Daoy (cell line): ENCODE results near the gene CNTFR. TPM values are rescaled to one million over a fixed set of nuclear protein-coding genes. Genes with fewer than 3 reads are reported as not detected.
A peak's percentile ranks its signal among the peaks of the same experiment; 100 is the strongest.

ENCODE experiments used
- DNase-seq: peaks from one replicate; pipeline ENCODE4 v3.0.0-alpha.2; 2015; ENCODE audit warnings: low read depth
- total RNA-seq: library from RNA; depleted of rRNA; stranded (reverse); fragments of >200 nt; shearing (Covaris generic); gene quantifications from 2 replicates; pipeline ENCODE4 v1.2.3, GENCODE V29; 2014; rRNA removed

Gene CNTFR
- total RNA-seq, 1 experiment from 2014 or later: not detected

GRCh38 chr9:34507966-34508365, 81.6 kb downstream of the CNTFR start:
- DNase-seq: no peak

- no peak for DNase-seq
These were observed 82.0 kb downstream of the CNTFR start for GRCh38 chr9:34507556-34507955.

GRCh38 chr9:34506623-34507022, 82.9 kb downstream of the CNTFR start:
- DNase-seq: no peak

GRCh38 chr9:34505370-34506120, 84.0 kb downstream of the CNTFR start:
- DNase-seq: no peak

- DNase-seq: no peak
These were observed 86.1 kb downstream of the CNTFR start for GRCh38 chr9:34503406-34503805.

- DNase-seq: no peak
These were observed 86.6 kb downstream of the CNTFR start for GRCh38 chr9:34502891-34503290.

GRCh38 chr9:34502471-34502870, 87.1 kb downstream of the CNTFR start:
- no peak for DNase-seq

- DNase-seq: peak; percentile 41
These were observed 87.6 kb downstream of the CNTFR start for GRCh38 chr9:34501889-34502425.

Other genes with a start within 250 kb of the CNTFR start
- gene MYORG, start 212.8 kb downstream of the CNTFR start, total RNA-seq: 0.36 and 0.86 TPM in 2 replicates
- gene FAM219A, start 131.2 kb downstream of the CNTFR start, total RNA-seq: 14.9 and 16.2 TPM in 2 replicates
- gene DNAI1, start 130.9 kb downstream of the CNTFR start, total RNA-seq: not detected in 2 replicates
- 0.24 and 1.9 TPM in 2 replicates for gene ENHO, start 66.7 kb downstream of the CNTFR start, total RNA-seq
- gene RPP25L, start 22.4 kb upstream of the CNTFR start, total RNA-seq: 22.0 and 30.8 TPM in 2 replicates
- 99.6 and 157 TPM in 2 replicates for gene DCTN3, start 30.8 kb upstream of the CNTFR start, total RNA-seq
- not detected in 2 replicates for gene ARID3C, start 39.3 kb upstream of the CNTFR start, total RNA-seq
- 72.3 and 88.6 TPM in 2 replicates for gene SIGMAR1, start 48.1 kb upstream of the CNTFR start, total RNA-seq
- gene GALT, start 57.0 kb upstream of the CNTFR start, total RNA-seq: 8.2 and 20.2 TPM in 2 replicates
- 6.1 and 9.0 TPM in 2 replicates for gene IL11RA, start 62.5 kb upstream of the CNTFR start, total RNA-seq
- gene CCL27, start 72.9 kb upstream of the CNTFR start, total RNA-seq: not detected in 2 replicates
- gene CCL19, start 101.6 kb upstream of the CNTFR start, total RNA-seq: not detected in 2 replicates
- gene CCL21, start 120.4 kb upstream of the CNTFR start, total RNA-seq: not detected in 2 replicates